HG03520 (cell line): Measurements from ENCODE around the gene CD2BP2.

Experiments
- ATAC-seq: cut with Tn5 transposase; IDR thresholded peaks from one replicate; pipeline ENCODE4 v1.9.1; 2021; ENCODE audit warnings: mild to moderate bottlenecking, moderate library complexity; ENCODE audit not compliant: unreplicated experiment

CD2BP2 gene

GRCh38 chr16:30365200-30365599, 10.1 kb upstream of the CD2BP2 start:
- no peak for ATAC-seq

GRCh38 chr16:30361180-30361579, 6.1 kb upstream of the CD2BP2 start:
- ATAC-seq, result no peak

GRCh38 chr16:30359871-30360170, 4.7 kb upstream of the CD2BP2 start:
- ATAC-seq, result no peak

GRCh38 chr16:30358990-30359870, 4.1 kb upstream of the CD2BP2 start:
- ATAC-seq, result no peak

GRCh38 chr16:30358577-30358936, 3.4 kb upstream of the CD2BP2 start:
- no peak for ATAC-seq

- no peak for ATAC-seq
Measured at GRCh38 chr16:30357715-30358576, 2.8 kb upstream of the CD2BP2 start.

GRCh38 chr16:30357085-30357714, 2.1 kb upstream of the CD2BP2 start:
- ATAC-seq, result no peak

- no peak for ATAC-seq
Measured at GRCh38 chr16:30356401-30357084, 1.4 kb upstream of the CD2BP2 start.

- no peak for ATAC-seq
Measured at GRCh38 chr16:30355954-30356308, 823 bp upstream of the CD2BP2 start.

GRCh38 chr16:30354423-30355143, 525 bp downstream of the CD2BP2 start:
- ATAC-seq, result no peak

GRCh38 chr16:30353438-30354129, 1.5 kb downstream of the CD2BP2 start:
- no peak for ATAC-seq

- ATAC-seq, result no peak
Measured at GRCh38 chr16:30352488-30353401, 2.4 kb downstream of the CD2BP2 start.

GRCh38 chr16:30351586-30352419, 3.3 kb downstream of the CD2BP2 start:
- ATAC-seq, result no peak

GRCh38 chr16:30351001-30351441, 4.1 kb downstream of the CD2BP2 start:
- no peak for ATAC-seq

- ATAC-seq, result peak; percentile 36
Measured at GRCh38 chr16:30350134-30350871, 4.8 kb downstream of the CD2BP2 start.

- no peak for ATAC-seq
Measured at GRCh38 chr16:30349675-30350074, 5.4 kb downstream of the CD2BP2 start.

- no peak for ATAC-seq
Measured at GRCh38 chr16:30348929-30349328, 6.2 kb downstream of the CD2BP2 start.
